HepG2 (cell line): ENCODE measurements around the gene COQ9. TPM values are rescaled to one million over a fixed set of nuclear protein-coding genes. Genes with fewer than 3 reads are reported as not detected.

Source experiments
- BRCA1 ChIP-seq: sonication (generic); formaldehyde crosslinking; IDR thresholded peaks from 2 replicates; pipeline ENCODE4 v1.4.0; 2020; ENCODE audit warnings: missing genetic modification reagents
- DR1 ChIP-seq: sonication (generic); formaldehyde crosslinking; IDR thresholded peaks from 2 replicates; pipeline ENCODE4 v1.8.0; 2021; ENCODE audit warnings: mild to moderate bottlenecking, missing genetic modification reagents, inconsistent platforms
- HDAC1 ChIP-seq: sonication (generic); formaldehyde crosslinking; IDR thresholded peaks from 2 replicates; pipeline ENCODE4 v1.5.1; 2020; ENCODE audit warnings: mild to moderate bottlenecking, missing genetic modification reagents
- HOXA5 ChIP-seq: sonication (generic); formaldehyde crosslinking; IDR thresholded peaks from 2 replicates; pipeline ENCODE4 v1.4.0; 2020; ENCODE audit warnings: missing genetic modification reagents
- HOXD1 ChIP-seq: sonication (generic); formaldehyde crosslinking; IDR thresholded peaks from 2 replicates; pipeline ENCODE4 v1.5.0; 2020; ENCODE audit warnings: missing genetic modification reagents
- KDM2A ChIP-seq: sonication (generic); formaldehyde crosslinking; IDR thresholded peaks from 2 replicates; pipeline ENCODE4 v1.4.0; 2020; ENCODE audit warnings: low read depth, missing genetic modification reagents, borderline replicate concordance
- MYC ChIP-seq: sonication (generic); formaldehyde crosslinking; IDR thresholded peaks from 2 replicates; pipeline ENCODE4 v1.9.0; 2021; ENCODE audit warnings: missing genetic modification reagents, borderline replicate concordance
- REXO4 ChIP-seq: sonication (generic); formaldehyde crosslinking; IDR thresholded peaks from 2 replicates; pipeline ENCODE4 v1.8.0; 2022; ENCODE audit warnings: missing genetic modification reagents, mild to moderate bottlenecking, borderline replicate concordance
- SIX4 ChIP-seq: sonication (generic); formaldehyde crosslinking; IDR thresholded peaks from 2 replicates; pipeline ENCODE4 v1.4.0; 2020; ENCODE audit warnings: missing genetic modification reagents
- SOX13 ChIP-seq, 3 experiments: fragments of 450-650 bp in 1 of 3; sonication (generic) in 1 of 3; formaldehyde crosslinking in 1 of 3; IDR thresholded peaks in 2 of 3; conservative IDR thresholded peaks in 1 of 3; 2 replicates each; pipeline versions ENCODE4 v1.5.0 to v1.6.1; 2016 to 2020; ENCODE audit warnings: antibody characterized with exemption in 1 of 3, mild to moderate bottlenecking in 1 of 3, missing compliant biosample characterization in 1 of 3, missing genetic modification reagents in 1 of 3, moderate library complexity in 1 of 3
- SOX5 ChIP-seq: IDR thresholded peaks from 2 replicates; pipeline ENCODE4 v1.6.1; 2016; ENCODE audit warnings: borderline replicate concordance
- TCF12 ChIP-seq, 2 experiments: fragments of 450-650 bp in 1 of 2; sonication (generic) in 1 of 2; formaldehyde crosslinking in 1 of 2; IDR thresholded peaks; 2 replicates each; pipeline versions ENCODE4 v1.6.1 to v1.8.0; 2017 to 2022; ENCODE audit warnings: antibody characterized with exemption in 1 of 2, mild to moderate bottlenecking in 1 of 2, missing genetic modification reagents in 1 of 2, moderate library complexity in 1 of 2
- TSC22D2 ChIP-seq: sonication (generic); formaldehyde crosslinking; IDR thresholded peaks from 2 replicates; pipeline ENCODE4 v1.5.1; 2020; ENCODE audit warnings: missing genetic modification reagents, mild to moderate bottlenecking, borderline replicate concordance
- ZNF143 ChIP-seq: sonication (generic); formaldehyde crosslinking; IDR thresholded peaks from 2 replicates; pipeline ENCODE4 v1.4.0; 2020; ENCODE audit warnings: missing genetic modification reagents
- ZNF207 ChIP-seq: fragments of 450-650 bp; IDR thresholded peaks from 2 replicates; pipeline ENCODE4 v1.6.1; 2016; ENCODE audit warnings: antibody characterized with exemption, borderline replicate concordance
- ZNF232 ChIP-seq: sonication (generic); formaldehyde crosslinking; IDR thresholded peaks from 2 replicates; pipeline ENCODE4 v1.4.0; 2020; ENCODE audit warnings: missing genetic modification reagents, borderline replicate concordance
- ZNF251 ChIP-seq: sonication (generic); formaldehyde crosslinking; IDR thresholded peaks from 2 replicates; pipeline ENCODE4 v1.9.0; 2021; ENCODE audit warnings: mild to moderate bottlenecking, missing genetic modification reagents
- ZNF263 ChIP-seq: sonication (generic); formaldehyde crosslinking; IDR thresholded peaks from 2 replicates; pipeline ENCODE4 v1.4.0; 2020; ENCODE audit warnings: missing genetic modification reagents
- ZNF607 ChIP-seq: sonication (generic); formaldehyde crosslinking; IDR thresholded peaks from 2 replicates; pipeline ENCODE4 v1.5.1; 2020; ENCODE audit warnings: missing genetic modification reagents, mild to moderate bottlenecking, borderline replicate concordance
- ZNF720 ChIP-seq: sonication (generic); formaldehyde crosslinking; IDR thresholded peaks from 2 replicates; pipeline ENCODE4 v1.4.0; 2020; ENCODE audit warnings: missing genetic modification reagents
- ZNF766 ChIP-seq: sonication (generic); formaldehyde crosslinking; IDR thresholded peaks from 2 replicates; pipeline ENCODE4 v1.5.0; 2020; ENCODE audit warnings: missing genetic modification reagents, borderline replicate concordance
- ZNF777 ChIP-seq: sonication (generic); formaldehyde crosslinking; IDR thresholded peaks from 2 replicates; pipeline ENCODE4 v1.4.0; 2020; ENCODE audit warnings: missing genetic modification reagents
- ZSCAN21 ChIP-seq: sonication (generic); formaldehyde crosslinking; IDR thresholded peaks from 2 replicates; pipeline ENCODE4 v1.8.0; 2022; ENCODE audit warnings: mild to moderate bottlenecking, missing genetic modification reagents, moderate library complexity, borderline replicate concordance
- polyA plus RNA-seq, 8 experiments: library from polyadenylated mRNA; depleted of rRNA in 3 of 8; stranded (reverse) in 7 of 8; unstranded in 1 of 8; fragments of >200 nt; fragmentation: Illumina TruSeq in 4 of 8; extraction: Trizol in 4 of 8; gene quantifications; 2 replicates each; pipeline versions ENCODE4 v1.2.1 to v1.2.3, GENCODE V29; 2011 to 2016; ENCODE audit warnings: low read depth in 4 of 8, missing spikeins in 1 of 8, mixed read lengths in 1 of 8; ENCODE audit not compliant: insufficient read depth in 1 of 8
- total RNA-seq, 5 experiments: library from RNA; depleted of rRNA; stranded (reverse); fragments of >200 nt; fragmentation: Illumina TruSeq; extraction: Trizol; gene quantifications; 2 replicates each; pipeline ENCODE4 v1.2.3, GENCODE V29; 2016; ENCODE audit warnings: low read depth in 1 of 5
- TF ChIP-seq, protein P1 (sequence below): sonication (generic); formaldehyde crosslinking; IDR thresholded peaks from 2 replicates; pipeline ENCODE4 v1.4.0; 2020; ENCODE audit warnings: mild to moderate bottlenecking, missing genetic modification reagents
- TF ChIP-seq, protein P2 (sequence below): sonication (generic); formaldehyde crosslinking; IDR thresholded peaks from 2 replicates; pipeline ENCODE4 v1.5.0; 2020; ENCODE audit warnings: mild to moderate bottlenecking, missing genetic modification reagents, borderline replicate concordance
- TF ChIP-seq, protein P3 (sequence below): sonication (generic); formaldehyde crosslinking; IDR thresholded peaks from 2 replicates; pipeline ENCODE4 v1.4.0; 2020; ENCODE audit warnings: missing genetic modification reagents

Gene COQ9
- total and polyA plus RNA-seq, 2 of the 13 experiments (the other 11 are each of a cell fraction or from before 2014, with no cell fraction given) = 57.5 to 108 TPM

DNA sequence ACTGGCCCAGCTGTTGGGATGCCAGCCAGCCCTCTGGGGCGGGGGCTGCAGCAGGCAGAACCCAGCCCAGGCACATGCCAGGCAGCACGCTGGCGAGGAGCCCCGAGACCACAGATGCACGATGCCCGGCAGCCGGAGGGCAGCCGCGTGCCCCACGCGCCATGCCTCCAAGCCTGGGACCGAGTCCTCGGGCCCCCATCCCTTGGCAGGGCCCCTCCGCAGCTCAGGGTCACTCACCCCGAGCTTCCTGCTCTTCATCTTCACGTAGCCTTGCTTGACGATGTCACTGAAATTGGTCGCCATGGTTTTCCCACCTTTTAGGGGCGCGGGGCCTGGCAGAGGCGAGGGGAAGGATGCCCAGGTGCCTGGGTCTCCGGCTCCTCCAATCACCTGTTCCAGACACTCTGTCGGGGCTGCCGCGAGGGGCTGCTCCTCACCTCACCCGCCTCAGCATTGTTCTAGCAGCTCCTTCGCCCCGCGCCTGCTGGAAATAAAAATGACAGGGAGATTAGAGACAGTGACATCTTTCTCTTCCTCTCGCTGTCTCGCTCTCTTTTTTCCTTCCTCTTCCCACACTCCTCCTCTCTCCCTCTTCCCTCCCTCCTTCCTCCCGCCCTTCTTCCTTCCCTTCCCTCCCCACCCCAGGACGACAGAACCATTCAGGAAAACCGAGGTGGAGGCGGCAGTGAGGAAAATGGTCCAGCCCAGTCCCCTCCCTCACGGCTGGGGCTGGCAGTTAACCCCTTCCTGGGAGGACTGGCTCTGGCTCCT, 32.1 kb downstream of the COQ9 start (continued):
- TF ChIP-seq, protein P1, sequence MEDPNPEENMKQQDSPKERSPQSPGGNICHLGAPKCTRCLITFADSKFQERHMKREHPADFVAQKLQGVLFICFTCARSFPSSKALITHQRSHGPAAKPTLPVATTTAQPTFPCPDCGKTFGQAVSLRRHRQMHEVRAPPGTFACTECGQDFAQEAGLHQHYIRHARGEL = 0 out of 2 replicates have a peak, but pooled peaks have one; percentile 30
- TF ChIP-seq DR1 (0 out of 2 replicates have a peak, but pooled peaks have one; percentile 25), KDM2A (CRISPR knock-in tag) (peak; percentile 29; the same call in 1 of the 2 replicates), MYC (peak; percentile 37; the same call in 1 of the 2 replicates), ZNF251 (no peak), ZNF207 (no peak), BRCA1 (no peak), TCF12 (IDR thresholded peaks at IDR 0.05) (no peak), TCF12 (CRISPR knock-in tag; IDR thresholded peaks at IDR 0.05) (no peak), HDAC1 (CRISPR knock-in tag) (peak; percentile 6; the same call in 1 of the 2 replicates), ZNF232 (CRISPR knock-in tag) (no peak), ZSCAN21 (CRISPR knock-in tag) (no peak), HOXA5 (no peak), SOX5 (no peak), ZNF143 (CRISPR knock-in tag) (0 out of 2 replicates have a peak, but pooled peaks have one; percentile 26), REXO4 (no peak), ZNF263 (peak; percentile 73), ZNF766 (0 out of 2 replicates have a peak, but pooled peaks have one; percentile 38), TSC22D2 (CRISPR knock-in tag) (no peak), HOXD1 (CRISPR knock-in tag) (peak; percentile 52; the same call in 1 of the 2 replicates), SOX13 (IDR thresholded peaks at IDR 0.05) (0 out of 2 replicates have a peak, but pooled peaks have one; percentile 10), SOX13 (CRISPR knock-in tag; conservative IDR thresholded peaks at IDR 0.05 in 1 of 2, IDR thresholded peaks at IDR 0.05 in 1 of 2) (no peak; a peak in 1 of 4 replicates), SIX4 (no peak), ZNF607 (CRISPR knock-in tag) (no peak), ZNF720 (CRISPR knock-in tag) (no peak), ZNF777 (peak; percentile 47; the same call in 1 of the 2 replicates)
- TF ChIP-seq, protein P2, sequence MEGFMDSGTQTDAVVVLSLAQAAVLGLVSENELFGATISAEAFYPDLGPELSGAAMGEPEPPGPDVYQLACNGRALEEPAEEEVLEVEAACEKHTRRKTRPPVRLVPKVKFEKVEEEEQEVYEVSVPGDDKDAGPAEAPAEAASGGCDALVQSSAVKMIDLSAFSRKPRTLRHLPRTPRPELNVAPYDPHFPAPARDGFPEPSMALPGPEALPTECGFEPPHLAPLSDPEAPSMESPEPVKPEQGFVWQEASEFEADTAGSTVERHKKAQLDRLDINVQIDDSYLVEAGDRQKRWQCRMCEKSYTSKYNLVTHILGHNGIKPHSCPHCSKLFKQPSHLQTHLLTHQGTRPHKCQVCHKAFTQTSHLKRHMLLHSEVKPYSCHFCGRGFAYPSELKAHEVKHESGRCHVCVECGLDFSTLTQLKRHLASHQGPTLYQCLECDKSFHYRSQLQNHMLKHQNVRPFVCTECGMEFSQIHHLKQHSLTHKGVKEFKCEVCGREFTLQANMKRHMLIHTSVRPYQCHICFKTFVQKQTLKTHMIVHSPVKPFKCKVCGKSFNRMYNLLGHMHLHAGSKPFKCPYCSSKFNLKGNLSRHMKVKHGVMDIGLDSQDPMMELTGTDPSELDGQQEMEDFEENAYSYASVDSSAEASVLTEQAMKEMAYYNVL (CRISPR knock-in tag) = peak; percentile 76
- TF ChIP-seq, protein P3, sequence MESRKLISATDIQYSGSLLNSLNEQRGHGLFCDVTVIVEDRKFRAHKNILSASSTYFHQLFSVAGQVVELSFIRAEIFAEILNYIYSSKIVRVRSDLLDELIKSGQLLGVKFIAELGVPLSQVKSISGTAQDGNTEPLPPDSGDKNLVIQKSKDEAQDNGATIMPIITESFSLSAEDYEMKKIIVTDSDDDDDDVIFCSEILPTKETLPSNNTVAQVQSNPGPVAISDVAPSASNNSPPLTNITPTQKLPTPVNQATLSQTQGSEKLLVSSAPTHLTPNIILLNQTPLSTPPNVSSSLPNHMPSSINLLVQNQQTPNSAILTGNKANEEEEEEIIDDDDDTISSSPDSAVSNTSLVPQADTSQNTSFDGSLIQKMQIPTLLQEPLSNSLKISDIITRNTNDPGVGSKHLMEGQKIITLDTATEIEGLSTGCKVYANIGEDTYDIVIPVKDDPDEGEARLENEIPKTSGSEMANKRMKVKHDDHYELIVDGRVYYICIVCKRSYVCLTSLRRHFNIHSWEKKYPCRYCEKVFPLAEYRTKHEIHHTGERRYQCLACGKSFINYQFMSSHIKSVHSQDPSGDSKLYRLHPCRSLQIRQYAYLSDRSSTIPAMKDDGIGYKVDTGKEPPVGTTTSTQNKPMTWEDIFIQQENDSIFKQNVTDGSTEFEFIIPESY = 0 out of 2 replicates have a peak, but pooled peaks have one; percentile 25
